DMS53 treated with DMSO at 0.1 percent for 48 hours (cell line): ENCODE data around the gene VPS37C.

ENCODE experiments used
- DNase-seq: peaks from one replicate; lab custom pipeline; 2025; ENCODE audit not compliant: unreplicated experiment; lab: John Stamatoyannopoulos, UW

Gene VPS37C

GRCh38 chr11:61119571-61119970 is 41.7 kb downstream of the VPS37C start:
- DNase-seq = no peak

DNA sequence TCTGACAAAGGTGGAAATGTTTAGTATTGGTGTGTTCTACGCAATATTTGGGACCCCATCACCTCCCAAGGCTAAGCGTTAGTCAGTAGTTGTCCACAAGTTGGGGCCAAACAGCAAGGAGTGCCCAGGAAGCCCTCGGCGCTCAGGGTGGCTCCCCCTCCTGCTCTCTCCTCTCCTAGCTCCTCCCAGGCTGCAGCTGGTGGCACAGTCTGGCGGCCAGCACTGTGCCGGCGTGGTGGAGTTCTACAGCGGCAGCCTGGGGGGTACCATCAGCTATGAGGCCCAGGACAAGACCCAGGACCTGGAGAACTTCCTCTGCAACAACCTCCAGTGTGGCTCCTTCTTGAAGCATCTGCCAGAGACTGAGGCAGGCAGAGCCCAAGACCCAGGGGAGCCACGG is 42.2 kb downstream of the VPS37C start:
- no peak for DNase-seq

- DNase-seq = no peak
These were observed 42.8 kb downstream of the VPS37C start for GRCh38 chr11:61118406-61118805.

DNA sequence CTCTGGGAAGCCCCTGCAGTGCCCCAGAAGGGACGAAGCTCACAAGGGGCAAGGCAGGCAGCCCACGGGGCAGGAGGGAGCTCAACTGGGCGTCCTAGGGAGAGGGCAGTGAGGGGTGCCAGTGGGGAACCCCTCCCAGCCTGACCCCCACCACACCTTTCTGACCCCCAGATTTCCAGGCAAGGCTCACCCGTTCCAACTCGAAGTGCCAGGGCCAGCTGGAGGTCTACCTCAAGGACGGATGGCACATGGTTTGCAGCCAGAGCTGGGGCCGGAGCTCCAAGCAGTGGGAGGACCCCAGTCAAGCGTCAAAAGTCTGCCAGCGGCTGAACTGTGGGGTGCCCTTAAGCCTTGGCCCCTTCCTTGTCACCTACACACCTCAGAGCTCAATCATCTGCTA is 43.2 kb downstream of the VPS37C start:
- no peak for DNase-seq

DNA sequence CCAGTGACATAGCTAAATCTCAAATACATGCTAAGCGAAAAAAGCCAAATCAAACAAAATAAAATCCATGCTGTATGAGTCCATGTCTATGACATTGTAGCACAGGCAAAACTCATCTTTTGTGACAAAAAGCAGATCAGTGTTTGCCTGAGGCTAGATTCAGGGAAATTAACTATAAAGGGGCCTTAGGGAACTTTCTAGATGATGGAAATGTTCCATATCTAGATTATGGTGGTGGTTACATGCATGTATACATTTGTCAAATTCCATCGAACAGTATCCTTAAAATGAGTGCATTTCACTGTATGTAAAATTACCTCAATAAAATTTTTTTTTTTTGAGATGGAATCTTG is 44.1 kb downstream of the VPS37C start:
- DNase-seq = no peak

DNA sequence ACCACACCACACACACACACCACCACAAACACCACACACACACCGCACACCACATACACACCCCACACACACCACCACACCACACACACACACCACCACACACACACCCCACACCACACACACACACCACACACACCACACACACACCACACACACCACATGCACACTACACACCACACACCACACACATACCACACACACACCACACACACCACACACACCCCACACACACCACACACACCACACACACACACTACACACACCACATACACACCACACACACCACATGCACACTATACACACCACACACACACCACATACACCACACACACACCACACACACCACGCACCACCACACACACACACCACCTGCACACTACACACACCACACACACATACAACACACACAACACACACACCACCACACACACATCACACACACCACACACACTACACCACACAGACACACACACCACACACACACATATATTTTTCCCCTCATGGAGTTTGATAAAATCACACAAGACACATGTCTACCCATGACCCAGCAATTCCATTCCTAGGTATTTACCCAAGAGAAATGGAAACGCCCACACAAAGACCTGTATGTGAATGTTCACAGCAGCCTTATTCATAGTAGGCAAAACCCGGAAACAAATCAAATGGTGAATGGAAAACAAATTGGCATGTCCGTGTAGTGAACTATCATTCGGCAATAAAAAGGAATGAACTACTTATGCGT is 44.6 kb downstream of the VPS37C start:
- DNase-seq = no peak

DNA sequence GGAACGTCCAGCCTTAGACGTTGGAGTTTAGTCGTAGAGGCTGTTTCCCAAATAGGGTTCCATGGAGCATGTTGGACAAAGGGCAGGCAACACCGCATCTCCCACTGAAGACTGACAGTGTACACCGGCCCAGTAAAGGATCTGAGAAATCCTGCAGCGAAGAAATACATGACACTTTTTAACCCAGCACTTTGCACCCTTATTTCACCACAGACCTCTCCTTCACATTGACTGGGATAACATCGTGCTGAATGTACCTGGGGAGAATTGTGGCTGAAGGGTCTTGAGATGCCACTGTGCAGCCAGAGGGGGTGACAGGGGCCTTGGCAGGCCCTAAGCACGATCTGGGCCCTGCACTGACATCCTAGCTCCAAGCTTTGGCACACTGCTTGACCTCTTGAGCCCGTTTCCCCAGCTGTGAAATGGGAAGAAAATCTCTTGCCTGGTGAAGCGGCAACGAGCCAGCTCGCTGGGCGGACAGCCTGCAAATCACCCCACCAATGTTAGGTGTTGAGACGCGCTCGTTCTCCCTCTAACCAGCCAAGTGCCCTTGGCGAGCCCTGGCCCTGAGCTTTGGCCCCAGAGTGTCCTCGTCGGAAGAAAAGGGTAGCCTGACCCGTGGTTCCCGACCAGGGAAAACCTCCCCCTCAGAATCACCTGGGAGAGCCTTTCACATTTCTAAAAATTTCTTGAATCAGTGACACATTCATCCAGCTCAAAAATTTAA is 45.6 kb downstream of the VPS37C start:
- no peak for DNase-seq

DNA sequence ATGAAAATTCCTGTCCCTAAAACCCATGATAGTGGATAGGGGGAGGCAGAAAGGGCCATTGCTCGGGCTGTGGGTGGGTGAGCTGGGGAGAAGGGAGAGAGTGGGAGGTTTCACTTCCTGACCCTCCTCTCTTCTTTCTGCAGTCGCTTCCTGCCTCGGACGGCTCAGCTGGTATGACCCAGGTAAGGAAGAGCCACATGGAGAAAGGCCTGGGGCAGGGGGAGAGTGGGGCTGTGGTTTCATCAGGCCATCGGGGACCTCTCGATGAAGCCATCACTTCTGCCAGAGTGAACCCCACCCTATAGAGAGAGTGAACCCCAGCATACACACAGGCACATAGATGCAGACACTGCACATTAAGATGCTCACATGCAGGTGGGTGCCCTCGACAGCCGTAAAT is 46.3 kb downstream of the VPS37C start:
- no peak for DNase-seq

GRCh38 chr11:61113201-61113600 is 48.0 kb downstream of the VPS37C start:
- DNase-seq = no peak

- DNase-seq = no peak
These were observed 48.7 kb downstream of the VPS37C start for GRCh38 chr11:61112575-61112974.

GRCh38 chr11:61111786-61112517 is 49.3 kb downstream of the VPS37C start:
- no peak for DNase-seq

- no peak for DNase-seq
These were observed 50.2 kb downstream of the VPS37C start for GRCh38 chr11:61111050-61111435.

DNA sequence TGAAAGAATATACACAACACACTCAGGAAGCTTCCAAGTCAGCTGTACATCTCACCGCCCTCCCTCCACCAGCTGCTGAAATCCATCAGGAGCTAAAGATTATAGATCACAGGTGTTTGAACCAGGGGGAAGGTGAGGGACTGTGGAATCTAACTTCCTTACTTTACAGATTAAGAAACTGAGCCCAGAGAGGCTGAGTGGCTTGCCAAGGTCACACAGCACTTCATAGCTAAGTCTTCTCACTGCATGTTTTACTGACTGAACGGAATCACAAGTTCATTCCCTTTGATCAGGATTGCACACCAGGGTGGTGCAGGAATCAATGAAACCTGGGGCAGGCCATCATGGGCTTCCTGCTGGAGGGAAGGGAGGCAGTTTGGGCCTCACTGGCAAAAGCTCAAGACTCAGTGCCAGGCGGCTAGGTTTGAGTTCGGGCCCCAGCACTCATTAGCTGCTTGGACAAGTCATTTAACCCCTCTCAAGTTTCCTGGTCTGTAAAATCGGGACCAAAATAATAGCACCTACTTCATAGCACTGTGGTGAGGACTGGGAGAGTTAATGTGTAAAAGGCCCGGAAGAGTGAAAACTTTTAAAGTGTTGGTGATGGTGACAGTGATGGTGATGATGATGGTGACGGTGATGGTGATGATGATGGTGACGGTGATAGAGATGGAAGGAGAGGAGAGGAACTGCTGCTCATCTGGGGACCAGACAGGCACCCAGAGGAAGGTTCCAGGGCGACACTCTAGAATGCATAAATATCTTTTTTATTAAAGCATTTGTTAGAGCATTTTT is 50.8 kb downstream of the VPS37C start:
- no peak for DNase-seq

DNA sequence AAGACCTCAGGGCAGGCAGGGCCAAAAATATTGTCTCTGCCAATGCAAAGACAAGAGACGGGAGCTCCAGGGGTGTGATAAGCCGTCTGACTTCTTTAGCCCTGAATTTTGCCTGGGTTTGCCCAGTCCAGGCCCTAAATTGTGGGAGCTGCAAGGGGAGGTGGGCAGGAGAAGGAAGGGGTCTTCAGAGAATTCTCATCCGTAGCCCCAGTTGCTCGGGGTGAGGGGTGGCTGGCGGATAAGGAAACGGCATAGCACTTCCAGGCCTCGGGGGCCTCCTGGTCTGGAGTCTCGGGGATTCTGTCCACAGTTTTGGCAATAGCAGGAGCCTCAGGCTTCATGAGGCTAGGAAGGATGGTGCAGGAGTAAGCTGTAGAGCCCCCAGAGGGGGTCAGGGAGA is 51.6 kb downstream of the VPS37C start:
- no peak for DNase-seq

DNA sequence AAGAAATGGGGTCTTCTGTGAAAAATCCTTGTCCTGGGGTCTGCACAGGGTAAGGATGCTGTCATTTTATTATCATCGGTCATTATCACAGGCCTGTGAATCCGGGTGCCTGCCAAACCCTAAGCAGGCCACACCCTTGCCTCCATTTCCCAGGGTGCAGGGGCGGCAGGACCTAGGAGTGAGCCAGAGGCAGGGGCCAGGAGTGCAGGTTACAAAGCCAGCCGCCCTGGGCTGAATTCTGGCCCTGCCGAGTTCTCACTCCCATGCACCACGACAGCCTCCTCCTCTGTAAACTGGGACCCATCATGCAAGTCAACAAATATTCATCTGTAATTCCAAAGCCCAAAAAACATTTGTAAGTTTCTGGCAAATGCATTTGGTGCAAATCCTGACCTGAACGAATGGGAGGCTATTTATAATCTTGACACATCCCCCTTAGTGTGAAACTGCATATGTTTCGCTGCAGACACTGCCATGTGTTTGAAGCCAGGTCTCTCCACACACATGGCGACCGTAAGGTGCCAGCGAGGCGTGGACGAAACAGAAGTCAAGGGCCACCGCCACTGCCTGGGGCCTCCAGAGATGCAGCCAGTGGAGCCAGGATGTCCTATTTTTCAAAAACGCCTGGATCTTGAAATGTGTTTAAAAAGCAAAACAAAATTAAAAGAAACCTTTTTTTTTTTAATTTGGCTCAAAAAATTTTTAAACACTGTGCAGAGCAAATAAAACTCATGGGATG is 52.2 kb downstream of the VPS37C start:
- no peak for DNase-seq

DNA sequence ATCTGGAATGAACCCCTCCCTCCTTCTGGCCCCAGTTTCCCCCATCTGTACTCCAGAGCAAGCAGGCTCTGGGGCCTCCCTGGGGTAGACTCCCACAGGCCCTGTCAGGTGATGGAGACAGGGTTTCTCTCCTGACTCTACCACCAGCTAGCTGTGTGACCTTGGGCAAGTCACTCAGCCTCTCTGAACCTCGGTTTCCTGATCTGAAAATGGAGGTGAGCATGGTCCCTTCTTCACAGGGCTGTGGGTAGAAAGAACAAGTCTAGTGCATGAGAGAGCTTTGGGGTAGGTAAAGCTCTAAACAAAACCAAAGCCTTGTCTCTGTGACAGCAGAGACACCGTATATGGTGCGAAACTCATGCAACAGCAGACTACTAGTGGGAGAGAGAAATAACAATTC is 53.3 kb downstream of the VPS37C start:
- no peak for DNase-seq

- DNase-seq = no peak
These were observed 54.2 kb downstream of the VPS37C start for GRCh38 chr11:61106894-61107470.

GRCh38 chr11:61106296-61106695 is 54.9 kb downstream of the VPS37C start:
- no peak for DNase-seq

GRCh38 chr11:61104963-61105362 is 56.3 kb downstream of the VPS37C start:
- DNase-seq = no peak

GRCh38 chr11:61103851-61104423 is 57.3 kb downstream of the VPS37C start:
- no peak for DNase-seq
